Type B pancreatic cell (in vitro differentiated cells): ENCODE measurements around the gene STAP2. TPM values are rescaled to one million over a fixed set of nuclear protein-coding genes. Genes with fewer than 3 reads are reported as not detected.

Source experiments
- DNase-seq: peaks from one replicate; pipeline ENCODE4 v3.0.0; 2021; ENCODE audit warnings: mixed read lengths; ENCODE audit not compliant: unreplicated experiment; ENCODE audit errors: extremely low spot score
- H3K27ac Mint-ChIP-seq: 2 replicates; pipeline ENCODE4 v1.8.0; 2021; ENCODE audit warnings: mild to moderate bottlenecking, mixed read lengths
- H3K27me3 Mint-ChIP-seq: 2 replicates; pipeline ENCODE4 v1.8.0; 2021; ENCODE audit warnings: mixed read lengths
- H3K36me3 Mint-ChIP-seq: 2 replicates; pipeline ENCODE4 v1.8.0; 2021; ENCODE audit warnings: mixed read lengths
- H3K4me1 Mint-ChIP-seq: one replicate; pipeline ENCODE4 v1.8.0; 2021; ENCODE audit warnings: mixed read lengths; ENCODE audit not compliant: unreplicated experiment
- H3K4me3 Mint-ChIP-seq: 2 replicates; pipeline ENCODE4 v1.8.0; 2021; ENCODE audit warnings: mild to moderate bottlenecking, mixed read lengths
- H3K9me3 Mint-ChIP-seq: 2 replicates; pipeline ENCODE4 v1.8.0; 2021; ENCODE audit warnings: mixed read lengths
- CTCF ChIP-seq: fragments of 200-600 bp; sonication (generic); conservative IDR thresholded peaks from 2 replicates; pipeline ENCODE4 v1.5.0; 2021; ENCODE audit warnings: antibody characterized with exemption, mild to moderate bottlenecking
- total RNA-seq: library from RNA; stranded (reverse); gene quantifications from 2 replicates; pipeline ENCODE4 v1.2.1, GENCODE V29; 2021; ENCODE audit warnings: low replicate concordance

STAP2 gene
- total RNA-seq, 1 donor from 2014 or later: 42.5 TPM

GRCh38 chr19:4360081-4360569 is 21.5 kb upstream of the STAP2 start:
- Mint-ChIP-seq H3K9me3 (no peaks in the 10 kb centered on the region), H3K27ac (peak overlapping the region; percentile 70), H3K36me3 (no peaks in the 10 kb centered on the region), H3K4me3 (peak overlapping the region; percentile 44), H3K4me1 (no peaks in the 10 kb centered on the region), H3K27me3 (no peaks in the 10 kb centered on the region)
- no peak for DNase-seq
- no peak for TF ChIP-seq CTCF

GRCh38 chr19:4359627-4360000 is 21.0 kb upstream of the STAP2 start:
- TF ChIP-seq CTCF: no peak
- no peak for DNase-seq
- H3K36me3 Mint-ChIP-seq: no peaks in the 10 kb centered on the region
- H3K27ac Mint-ChIP-seq: no peak overlapping the region
- H3K9me3 Mint-ChIP-seq: no peaks in the 10 kb centered on the region
- H3K27me3 Mint-ChIP-seq: no peaks in the 10 kb centered on the region
- H3K4me3 Mint-ChIP-seq: no peak overlapping the region
- H3K4me1 Mint-ChIP-seq: no peaks in the 10 kb centered on the region

GRCh38 chr19:4358709-4359626 is 20.3 kb upstream of the STAP2 start:
- no peak for DNase-seq
- H3K4me1 Mint-ChIP-seq: no peaks in the 10 kb centered on the region
- no peak overlapping the region for H3K4me3 Mint-ChIP-seq
- H3K27ac Mint-ChIP-seq: no peak overlapping the region
- no peaks in the 10 kb centered on the region for H3K9me3 Mint-ChIP-seq
- TF ChIP-seq CTCF: no peak
- H3K36me3 Mint-ChIP-seq: no peaks in the 10 kb centered on the region
- H3K27me3 Mint-ChIP-seq: no peaks in the 10 kb centered on the region

- Mint-ChIP-seq H3K9me3 (no peaks in the 10 kb centered on the region), H3K4me1 (no peaks in the 10 kb centered on the region), H3K27ac (no peak overlapping the region), H3K27me3 (no peaks in the 10 kb centered on the region), H3K4me3 (no peak overlapping the region), H3K36me3 (no peaks in the 10 kb centered on the region)
- no peak for DNase-seq
- no peak for TF ChIP-seq CTCF
These were observed 19.3 kb upstream of the STAP2 start for GRCh38 chr19:4357921-4358326.

- no peaks in the 10 kb centered on the region for H3K9me3 Mint-ChIP-seq
- no peak overlapping the region for H3K4me3 Mint-ChIP-seq
- H3K27me3 Mint-ChIP-seq: no peaks in the 10 kb centered on the region
- DNase-seq: no peak
- no peak for TF ChIP-seq CTCF
- H3K36me3 Mint-ChIP-seq: no peaks in the 10 kb centered on the region
- no peak overlapping the region for H3K27ac Mint-ChIP-seq
- H3K4me1 Mint-ChIP-seq: no peaks in the 10 kb centered on the region
These were observed 18.6 kb upstream of the STAP2 start for GRCh38 chr19:4357095-4357797.
